Cortex of kidney (tissue), 1 donor: ENCODE measurements around the gene UQCC3.
"Not testable (repeated sequence)": the region's sequence is repeated elsewhere in the genome, so short reads cannot be mapped to it uniquely, and the experiment has no call there.

Source experiments
- DNase-seq: peaks from one replicate; lab custom pipeline; 2025; lab: John Stamatoyannopoulos, UW

Gene UQCC3

GRCh38 chr11:62703921-62704320 lies 32.4 kb downstream of the UQCC3 start:
- DNase-seq, result not testable (repeated sequence)

DNA sequence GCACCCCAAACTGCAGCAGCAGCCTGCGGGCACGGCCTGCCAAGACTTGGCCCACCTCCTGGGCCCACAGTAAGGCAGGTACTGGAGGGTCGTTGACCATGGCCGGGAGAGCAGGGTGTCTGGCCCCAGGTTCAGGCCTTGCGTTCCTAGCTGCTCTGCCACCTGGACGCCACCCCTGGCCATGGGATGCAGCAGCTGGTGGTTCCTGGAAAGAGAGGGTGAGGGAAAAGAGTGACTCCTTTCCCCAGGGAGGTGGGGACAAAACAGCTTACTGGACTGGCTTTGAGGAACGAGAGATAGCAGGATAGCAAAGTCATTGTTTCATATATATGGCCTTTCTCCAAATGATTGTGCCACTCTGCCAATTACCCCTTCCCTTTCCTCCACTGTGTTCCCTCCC lies 33.9 kb downstream of the UQCC3 start:
- DNase-seq, result no peak

DNA sequence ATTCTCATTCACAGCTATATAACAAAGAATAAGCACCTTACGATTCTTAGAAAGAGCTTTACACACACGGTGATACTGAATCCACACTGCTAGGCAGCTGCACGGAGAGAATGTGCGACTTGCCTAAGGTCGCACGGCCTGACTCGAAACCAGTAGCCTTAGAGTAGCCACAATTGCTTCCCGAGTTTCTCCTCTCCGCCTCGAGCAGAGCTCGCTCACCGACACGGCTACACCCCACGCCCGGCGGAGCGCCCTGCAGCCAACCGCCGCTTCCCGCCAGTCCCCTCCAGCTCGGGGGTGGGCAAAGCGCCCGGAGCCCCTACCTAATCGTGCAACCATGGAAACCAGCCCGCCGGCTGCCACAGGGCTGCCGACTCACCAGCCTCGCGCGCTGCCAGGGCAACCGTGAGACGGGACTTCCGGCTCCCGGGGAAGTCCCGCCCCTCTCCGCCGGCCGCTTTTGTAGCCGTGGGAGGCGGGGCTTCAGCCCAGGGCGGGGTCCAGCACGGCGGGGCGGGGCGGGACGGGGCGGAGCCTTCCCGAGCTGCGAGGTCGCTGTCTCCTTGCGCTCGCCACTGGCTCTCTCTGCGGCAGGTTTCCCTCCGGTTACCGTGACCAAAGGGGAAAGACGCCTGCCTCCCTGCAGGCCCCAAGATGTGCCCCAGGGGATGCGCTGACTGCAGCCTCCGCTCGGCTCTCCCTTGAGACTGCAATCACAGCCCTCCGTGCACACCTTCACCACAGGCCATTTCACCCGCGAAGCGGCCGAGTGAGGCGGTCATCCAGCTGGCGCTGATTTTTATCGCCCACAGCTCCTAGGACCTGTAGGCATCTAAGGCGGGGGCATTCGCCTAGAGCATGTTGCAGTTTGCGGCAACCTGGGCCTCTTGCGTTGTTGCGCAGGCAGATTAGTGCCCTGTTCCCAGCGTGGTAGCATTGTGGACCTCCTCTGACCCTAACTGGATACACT lies 34.7 kb downstream of the UQCC3 start:
- DNase-seq, result peak; percentile 71

- no peak for DNase-seq
These were observed 35.4 kb downstream of the UQCC3 start for GRCh38 chr11:62706850-62707247.

DNA sequence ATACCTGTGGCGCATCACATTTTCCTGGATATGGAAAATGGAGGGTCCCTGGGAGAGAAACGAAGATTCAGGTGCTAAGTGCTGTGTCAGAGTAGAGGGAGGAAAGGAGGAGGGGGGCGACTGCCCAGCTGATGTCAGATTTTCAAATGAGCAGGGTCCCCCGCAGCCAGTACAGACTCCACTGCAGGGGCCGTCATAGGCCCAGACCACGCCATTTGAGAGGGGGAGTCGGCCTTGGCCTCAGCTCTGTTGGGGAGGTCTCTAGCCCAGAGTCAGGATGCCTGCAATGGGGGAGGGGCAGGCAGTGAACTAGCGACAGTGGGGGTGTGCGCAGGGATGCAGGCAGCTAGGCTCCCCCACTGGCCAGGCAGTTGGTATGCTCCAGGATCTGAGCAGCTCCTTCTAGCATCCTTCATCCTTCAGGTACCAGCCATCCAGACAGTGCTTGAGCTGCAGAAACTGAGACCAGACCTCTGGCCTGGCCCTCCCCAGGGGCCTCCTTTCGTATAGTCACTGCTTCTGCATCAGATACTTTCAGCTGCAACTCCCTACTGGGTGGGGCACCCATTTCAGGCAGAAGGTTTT lies 35.9 kb downstream of the UQCC3 start, which contains the start of the genes BSCL2 and GNG3:
BSCL2 (minus strand) TSS at position 148 of the 585 bp plus-strand sequence. CDS start 229 bp downstream, outside the sequence.
GNG3 (plus strand) TSS at position 400 of the 585 bp plus-strand sequence. CDS start 620 bp downstream, outside the sequence.
- DNase-seq, result no peak

DNA sequence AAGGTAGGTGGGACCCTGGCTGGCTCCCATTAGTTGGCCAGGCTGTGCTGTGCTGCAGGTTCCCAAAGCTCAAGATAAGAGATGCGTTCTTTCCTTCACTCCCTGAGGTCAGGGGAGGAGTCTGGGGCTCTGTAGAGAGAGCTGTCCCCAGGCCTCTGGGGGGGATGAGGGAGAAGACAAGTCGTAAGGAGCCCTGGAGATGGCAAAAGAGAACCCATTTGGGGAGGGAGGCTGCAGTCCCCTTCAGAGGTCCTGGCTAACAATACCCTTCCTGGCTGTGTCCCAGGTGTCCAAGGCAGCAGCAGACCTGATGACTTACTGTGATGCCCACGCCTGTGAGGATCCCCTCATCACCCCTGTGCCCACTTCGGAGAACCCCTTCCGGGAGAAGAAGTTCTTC lies 36.9 kb downstream of the UQCC3 start:
- no peak for DNase-seq

GRCh38 chr11:62708793-62709192 lies 37.3 kb downstream of the UQCC3 start:
- no peak for DNase-seq

DNA sequence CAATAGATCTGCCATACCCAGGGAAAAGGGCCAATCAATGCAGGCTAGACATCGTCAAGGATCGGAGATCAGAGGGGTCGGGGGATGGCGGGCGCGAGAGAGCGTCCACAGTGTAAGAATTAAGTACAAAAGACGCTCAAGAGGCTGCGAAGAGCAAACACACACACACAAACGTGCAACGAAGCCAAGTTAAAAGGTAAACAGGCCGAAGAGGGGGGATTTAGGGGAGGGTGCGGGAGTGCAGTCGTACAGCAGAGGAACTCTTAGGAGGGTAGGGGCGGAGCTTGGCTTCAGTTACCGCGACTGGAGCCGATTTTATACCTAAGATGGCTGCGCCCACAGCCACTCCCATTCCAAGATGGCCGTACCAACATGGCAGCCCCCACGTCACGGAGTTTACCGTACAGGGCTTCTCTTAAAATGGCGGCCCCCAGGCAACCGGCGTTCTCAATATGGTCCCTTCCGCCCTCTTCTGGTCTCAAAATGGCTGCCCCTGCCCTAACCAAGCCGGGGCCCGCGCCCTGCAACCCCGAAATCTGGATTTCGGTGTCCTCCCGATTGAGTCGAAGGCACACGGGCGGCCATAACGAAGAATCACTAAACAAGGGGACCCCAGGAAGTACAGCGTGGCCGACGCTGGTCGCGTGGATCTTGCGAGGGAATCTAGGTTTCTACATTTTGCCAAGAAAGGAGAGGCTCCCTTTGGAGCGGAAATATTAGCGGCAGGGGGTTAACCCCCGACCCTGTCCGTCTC lies 38.0 kb downstream of the UQCC3 start:
- no peak for DNase-seq

GRCh38 chr11:62710001-62710345 lies 38.5 kb downstream of the UQCC3 start:
- no peak for DNase-seq

DNA sequence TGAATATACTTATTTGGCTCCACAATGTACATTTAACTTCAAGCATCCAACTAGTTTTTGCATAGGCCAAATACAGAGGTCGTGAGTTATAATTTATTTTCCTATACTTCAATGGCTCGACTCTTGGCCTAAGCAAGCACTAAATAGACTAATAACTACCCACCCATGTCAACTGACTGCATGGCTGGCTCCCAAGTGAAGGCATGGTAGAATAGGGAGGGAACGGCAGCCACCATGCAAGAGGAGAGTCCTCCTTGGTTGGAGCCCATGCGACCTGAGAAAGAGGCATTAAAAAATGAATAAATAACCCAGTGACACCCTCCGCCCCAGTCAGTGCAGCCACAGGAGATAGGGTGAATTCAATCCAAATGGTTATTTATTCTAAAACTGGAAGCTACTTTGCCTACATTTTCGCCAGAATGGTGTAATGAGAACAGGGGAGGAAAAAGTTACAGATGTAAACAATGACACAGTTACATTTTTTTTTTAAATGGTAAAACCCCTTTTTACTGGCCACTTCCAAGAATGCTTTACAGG lies 40.9 kb downstream of the UQCC3 start:
- no peak for DNase-seq

- no peak for DNase-seq
These were observed 41.4 kb downstream of the UQCC3 start for GRCh38 chr11:62712861-62713260.

DNA sequence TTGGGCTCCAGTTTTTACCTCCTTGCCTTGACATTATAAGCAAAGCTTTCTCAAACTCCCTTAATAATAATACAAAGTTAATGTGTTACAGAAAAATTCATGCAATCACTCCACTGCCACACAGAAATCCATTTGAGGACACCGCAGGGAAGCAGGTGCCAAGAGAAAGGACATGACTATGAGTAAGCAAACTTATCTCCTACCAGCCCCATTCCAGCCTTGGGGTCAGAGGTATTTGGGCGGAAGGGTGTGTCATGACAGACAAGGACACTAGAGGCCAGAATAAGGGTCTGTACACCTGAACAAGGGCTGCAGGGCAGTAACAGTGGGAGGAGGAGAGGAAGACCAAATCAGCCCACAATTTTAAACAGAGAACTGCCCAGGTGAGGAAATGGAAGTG lies 41.9 kb downstream of the UQCC3 start:
- no peak for DNase-seq

DNA sequence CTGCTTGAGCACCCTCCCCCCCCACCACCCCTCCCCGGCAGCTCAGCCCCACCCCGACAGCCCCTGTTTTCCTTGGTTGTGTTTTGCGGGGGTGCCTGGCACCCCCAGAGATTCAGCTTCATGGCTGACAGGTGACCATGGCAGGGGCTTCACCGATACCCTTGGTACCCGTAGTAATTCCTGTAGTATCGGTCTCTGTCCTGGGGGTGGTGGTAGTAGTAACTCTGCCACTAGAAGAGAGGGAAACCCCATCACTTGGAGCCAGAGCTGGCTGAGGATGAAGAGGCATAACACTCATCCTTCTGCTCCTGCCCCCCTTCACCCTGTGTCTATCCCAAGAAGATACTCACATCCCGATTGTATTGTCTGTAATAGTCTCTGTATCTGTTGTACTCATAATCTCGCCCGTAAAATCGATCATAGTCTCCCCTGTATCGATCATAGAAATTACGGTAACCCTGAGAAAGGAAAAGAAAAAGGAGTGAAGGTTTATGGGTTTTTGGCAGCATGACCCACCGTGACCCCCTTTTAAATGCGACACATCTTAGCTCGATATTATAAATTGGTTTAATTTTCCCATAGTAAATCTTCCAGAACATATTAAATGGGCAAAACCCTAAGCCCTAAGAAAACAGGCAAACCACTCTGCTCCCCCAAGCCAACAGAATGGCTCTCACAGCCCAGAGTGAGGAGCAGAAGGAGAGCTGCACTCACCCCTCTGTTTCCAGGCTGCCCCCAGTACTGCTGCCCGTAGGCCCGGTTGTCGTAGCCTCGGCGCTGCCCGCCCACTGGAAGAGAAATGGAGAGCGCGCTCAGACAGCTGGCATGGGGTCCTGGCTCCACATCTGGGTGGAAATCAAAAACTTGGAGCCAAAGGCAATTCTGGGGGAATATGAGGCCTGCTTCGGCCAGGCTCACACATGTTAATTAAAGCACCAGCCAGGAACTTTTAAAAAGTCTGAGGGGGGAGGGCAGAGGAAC lies 44.0 kb downstream of the UQCC3 start:
- DNase-seq, result no peak

DNA sequence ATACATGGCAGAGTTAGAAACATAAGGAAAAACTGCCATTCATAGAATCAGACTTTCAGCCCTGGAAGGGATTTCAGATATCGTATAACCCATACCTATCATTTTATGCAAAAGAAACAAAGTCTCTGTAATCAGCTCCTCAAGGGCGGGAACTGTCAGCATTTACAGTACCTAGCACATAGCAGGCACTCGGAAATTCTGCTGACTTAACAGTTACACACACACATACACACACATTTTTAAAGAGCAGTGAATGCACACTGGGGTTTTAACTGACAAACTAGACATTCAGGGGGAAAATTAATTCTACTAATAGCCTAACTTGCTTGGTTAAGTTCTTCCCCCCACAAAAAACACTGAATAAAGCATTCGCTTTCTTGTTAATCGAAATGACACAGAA lies 44.7 kb downstream of the UQCC3 start:
- DNase-seq, result no peak

- no peak for DNase-seq
These were observed 45.3 kb downstream of the UQCC3 start for GRCh38 chr11:62716816-62717215.

DNA sequence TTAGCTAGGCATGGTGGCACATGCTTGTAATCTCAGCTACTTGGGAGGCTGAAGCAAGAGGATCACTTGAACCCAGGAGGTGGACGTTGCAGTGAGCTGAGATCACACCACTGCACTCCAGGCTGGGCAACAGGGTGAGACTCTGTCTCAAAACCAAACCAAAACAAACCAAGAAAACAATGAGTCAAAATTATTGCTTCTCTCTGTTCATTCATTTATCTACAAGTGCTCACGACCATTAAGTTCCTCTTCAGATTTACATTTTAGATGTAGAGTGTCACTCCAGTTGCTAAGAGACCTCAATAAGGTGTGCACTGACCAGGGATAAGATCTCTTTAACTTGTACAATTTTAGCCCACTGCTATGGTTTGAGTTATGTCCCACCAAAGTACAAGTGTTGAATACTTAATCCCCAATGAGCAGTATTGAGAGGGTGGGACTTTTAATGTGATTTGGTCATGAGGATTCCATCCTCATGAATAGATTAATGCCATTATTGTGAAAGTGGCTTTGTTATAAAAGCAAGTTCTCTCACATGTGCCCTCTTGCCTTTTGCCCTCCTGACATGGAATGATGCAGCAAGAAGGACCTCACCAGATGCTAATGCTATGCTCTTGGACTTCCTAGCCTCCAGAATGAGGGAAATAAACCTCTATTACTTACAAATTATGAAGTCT lies 48.0 kb downstream of the UQCC3 start:
- DNase-seq, result no peak

DNA sequence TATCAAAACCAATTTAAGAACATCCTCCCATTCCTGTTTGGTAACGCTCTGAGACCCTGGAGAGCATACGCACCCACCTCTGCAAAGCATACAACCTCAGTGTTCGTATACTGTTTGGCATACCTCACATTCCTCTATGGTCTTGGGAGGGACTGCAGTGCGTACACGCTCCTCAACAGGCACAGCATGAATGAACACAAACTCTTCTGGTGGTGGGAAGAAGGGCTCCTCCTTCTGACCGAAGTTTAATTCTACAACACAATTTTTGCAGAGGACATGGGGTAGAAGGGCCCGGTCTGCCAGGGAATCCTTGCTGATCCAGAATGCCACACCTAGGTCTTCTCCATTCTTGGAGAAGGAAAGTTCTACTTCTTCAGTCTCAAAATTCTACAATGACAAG lies 50.5 kb downstream of the UQCC3 start:
- no peak for DNase-seq
